GM12801 (cell line): ENCODE measurements around the gene UGT2A2.

Experiments
- CTCF ChIP-seq: IDR thresholded peaks from one replicate; pipeline ENCODE4 v1.5.1; 2011; ENCODE audit warnings: control low read depth; ENCODE audit not compliant: insufficient read length; ENCODE audit errors: extremely low read depth

UGT2A2 gene

GRCh38 chr4:69568787-69569186, 70.7 kb downstream of the UGT2A2 start:
- TF ChIP-seq CTCF, result no peak

GRCh38 chr4:69563424-69563823, 76.0 kb downstream of the UGT2A2 start:
- TF ChIP-seq CTCF, result no peak

- TF ChIP-seq CTCF, result no peak
These were observed 89.8 kb downstream of the UGT2A2 start for GRCh38 chr4:69549651-69550050.

GRCh38 chr4:69546134-69546765, 93.2 kb downstream of the UGT2A2 start:
- TF ChIP-seq CTCF, result no peak
